ENCODE results near the gene SNX13.

DNA sequence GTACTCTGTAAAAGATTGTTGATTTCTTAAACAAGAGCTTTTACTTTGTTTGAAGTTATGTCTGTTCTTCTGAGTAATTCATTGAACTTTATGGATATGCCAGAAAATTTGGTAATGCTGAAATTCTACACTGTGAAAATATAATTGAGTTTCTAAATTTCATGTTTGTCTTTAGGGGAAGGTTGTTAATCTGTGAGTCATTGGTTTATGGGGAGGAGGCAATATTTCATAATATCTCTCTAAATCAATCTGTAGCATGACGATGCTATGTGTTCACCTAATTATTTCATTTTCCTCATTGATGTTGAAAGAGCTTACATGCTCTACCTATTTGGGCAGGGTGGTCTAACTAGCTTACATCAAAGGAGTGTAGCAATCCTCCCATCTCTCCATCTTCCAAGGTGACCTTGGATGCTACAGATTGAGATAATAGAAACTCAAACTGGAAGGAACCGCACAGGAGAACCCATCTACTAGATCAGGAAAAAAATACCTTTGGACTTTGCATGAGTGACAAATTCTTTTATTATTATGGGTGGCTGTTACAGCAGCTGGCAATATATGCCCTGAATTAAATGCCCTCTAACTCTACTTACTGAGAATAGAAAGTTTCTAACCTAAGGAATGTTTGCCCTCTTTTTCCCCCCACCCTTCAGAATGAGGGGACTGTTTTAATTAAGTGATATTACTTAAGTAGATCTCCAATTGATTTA is 8.4 kb upstream of the SNX13 start:
- no peak for TF ChIP-seq CTCF (IDR thresholded peaks at IDR 0.05)
- no peak for TF ChIP-seq SMC3 (IDR thresholded peaks at IDR 0.05)
- TF ChIP-seq EP300 (IDR thresholded peaks at IDR 0.05) = no peak
- no peak for TF ChIP-seq POLR2A (IDR thresholded peaks at IDR 0.05; ENCODE audit: low read length)
- no peak for TF ChIP-seq CBX8 (IDR thresholded peaks at IDR 0.05)
- TF ChIP-seq FOSL2 (IDR thresholded peaks at IDR 0.05) = 0 out of 2 replicates have a peak, but pooled peaks have one; percentile 9
- TF ChIP-seq FOSL2 (CRISPR knock-in tag; IDR thresholded peaks at IDR 0.05) = no peak
- no peak for TF ChIP-seq KDM1A (IDR thresholded peaks at IDR 0.05; ENCODE audit: low read depth)
- TF ChIP-seq NPAS2 (CRISPR knock-in tag; IDR thresholded peaks at IDR 0.05; ENCODE audit: borderline replicate concordance) = no peak

All from A549 (cell line).